OCI-LY3 (cell line): ENCODE results near the gene FKBP7.

Experiments
- EZH2phosphoT487 ChIP-seq: fragments of 200-600 bp; shearing (Covaris generic); IDR thresholded peaks from 2 replicates; pipeline ENCODE4 v1.6.1; 2018; ENCODE audit warnings: antibody characterized with exemption, mixed run types, low read depth
- TF ChIP-seq, protein P1 (sequence below): fragments of 200-600, 300-600 bp; sonication (generic); IDR thresholded peaks from 2 replicates; pipeline ENCODE4 v1.5.1; 2014; ENCODE audit warnings: antibody characterized with exemption, low read length, low read depth

DNA sequence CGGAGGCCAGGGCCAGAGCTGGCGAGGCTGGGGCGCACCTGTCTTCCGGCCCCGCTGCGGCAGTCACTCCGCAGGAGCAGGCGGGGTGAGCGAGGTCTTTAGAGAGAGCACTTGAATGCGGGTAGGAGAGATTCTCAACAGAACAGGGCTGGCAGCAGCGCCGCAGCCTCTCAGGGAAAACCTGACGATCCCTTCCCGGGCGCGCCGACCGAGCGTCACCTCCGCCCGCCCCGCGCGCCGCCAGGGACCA lies 28.0 kb downstream of the FKBP7 start:
- TF ChIP-seq, protein P1, sequence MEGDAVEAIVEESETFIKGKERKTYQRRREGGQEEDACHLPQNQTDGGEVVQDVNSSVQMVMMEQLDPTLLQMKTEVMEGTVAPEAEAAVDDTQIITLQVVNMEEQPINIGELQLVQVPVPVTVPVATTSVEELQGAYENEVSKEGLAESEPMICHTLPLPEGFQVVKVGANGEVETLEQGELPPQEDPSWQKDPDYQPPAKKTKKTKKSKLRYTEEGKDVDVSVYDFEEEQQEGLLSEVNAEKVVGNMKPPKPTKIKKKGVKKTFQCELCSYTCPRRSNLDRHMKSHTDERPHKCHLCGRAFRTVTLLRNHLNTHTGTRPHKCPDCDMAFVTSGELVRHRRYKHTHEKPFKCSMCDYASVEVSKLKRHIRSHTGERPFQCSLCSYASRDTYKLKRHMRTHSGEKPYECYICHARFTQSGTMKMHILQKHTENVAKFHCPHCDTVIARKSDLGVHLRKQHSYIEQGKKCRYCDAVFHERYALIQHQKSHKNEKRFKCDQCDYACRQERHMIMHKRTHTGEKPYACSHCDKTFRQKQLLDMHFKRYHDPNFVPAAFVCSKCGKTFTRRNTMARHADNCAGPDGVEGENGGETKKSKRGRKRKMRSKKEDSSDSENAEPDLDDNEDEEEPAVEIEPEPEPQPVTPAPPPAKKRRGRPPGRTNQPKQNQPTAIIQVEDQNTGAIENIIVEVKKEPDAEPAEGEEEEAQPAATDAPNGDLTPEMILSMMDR, result no peak
- TF ChIP-seq EZH2phosphoT487, result no peak
